IMR-90 (cell line): ENCODE measurements around the gene LIPI. TPM values are rescaled to one million over a fixed set of nuclear protein-coding genes. Genes with fewer than 3 reads are reported as not detected.

Source experiments
- ATAC-seq: fragments of 200-7000 bp; cut with Tn5 transposase; 2 replicates; pipeline ENCODE4 v1.9.1; 2020; ENCODE audit warnings: low read depth, mild to moderate bottlenecking, moderate library complexity
- BruUV-seq: library from RNA; stranded (reverse); fragments of 400-500 nt; replicated peaks from 2 replicates; lab custom pipeline; 2021; lab: Mats Ljungman, UMichigan
- CTCF ChIA-PET: fragments of 300-600 bp; formaldehyde crosslinking; extraction: SDS; loops from one replicate; lab custom pipeline; 2021; ENCODE audit warnings: antibody characterized with exemption; lab: Yijun Ruan, JAX
- POLR2A ChIA-PET: fragments of 300-600 bp; sonication (Branson Sonifier 250); formaldehyde crosslinking; loops from one replicate; lab custom pipeline; 2022; ENCODE audit warnings: antibody characterized with exemption; ENCODE audit not compliant: unreplicated experiment; lab: Charles Lee
- DNase-seq: peaks from one replicate; pipeline ENCODE4 v3.0.0; 2013
- H2AFZ ChIP-seq: replicated peaks from 2 replicates; pipeline ENCODE3; 2013; ENCODE audit warnings: low read length, mild to moderate bottlenecking; ENCODE audit not compliant: poor library complexity
- H2AK5ac ChIP-seq: 2 replicates; pipeline ENCODE4 v1.6.1; 2013; ENCODE audit warnings: low read depth, low read length, inconsistent platforms
- H2AK9ac ChIP-seq: replicated peaks from 2 replicates; pipeline ENCODE3; 2013; ENCODE audit warnings: mild to moderate bottlenecking, low read depth, low read length, moderate library complexity; ENCODE audit not compliant: poor library complexity
- H2BK120ac ChIP-seq: 2 replicates; pipeline ENCODE4 v1.6.1; 2013; ENCODE audit warnings: low read depth, low read length, inconsistent platforms
- H2BK15ac ChIP-seq: 3 replicates; pipeline ENCODE4 v1.6.1; 2013; ENCODE audit warnings: low read depth, low read length, inconsistent platforms
- H2BK20ac ChIP-seq: 2 replicates; pipeline ENCODE4 v1.6.1; 2013; ENCODE audit warnings: low read depth, mild to moderate bottlenecking, inconsistent platforms, low read length, moderate library complexity
- H2BK5ac ChIP-seq: 2 replicates; pipeline ENCODE4 v1.6.1; 2013; ENCODE audit warnings: mild to moderate bottlenecking, low read depth, low read length, inconsistent platforms; ENCODE audit not compliant: poor library complexity, severe bottlenecking
- H3K14ac ChIP-seq: replicated peaks from 2 replicates; pipeline ENCODE4 v1.6.1; 2013; ENCODE audit warnings: low read depth, low read length, inconsistent platforms
- H3K18ac ChIP-seq: 2 replicates; pipeline ENCODE4 v1.6.1; 2013; ENCODE audit warnings: low read depth, low read length, control low read depth
- H3K23ac ChIP-seq: 2 replicates; pipeline ENCODE4 v1.6.1; 2013; ENCODE audit warnings: low read depth, low read length, inconsistent platforms
- H3K27ac ChIP-seq: 2 replicates; pipeline ENCODE4 v1.5.1; 2013; ENCODE audit warnings: mild to moderate bottlenecking, control low read depth, low read length; ENCODE audit not compliant: insufficient read depth
- H3K27me3 ChIP-seq: 2 replicates; pipeline ENCODE4 v1.6.1; 2013; ENCODE audit warnings: low read length; ENCODE audit not compliant: control insufficient read depth, insufficient read depth
- H3K36me3 ChIP-seq: 2 replicates; pipeline ENCODE4 v1.6.1; 2013; ENCODE audit warnings: low read length, mixed read lengths; ENCODE audit not compliant: control insufficient read depth, insufficient read depth
- H3K4ac ChIP-seq: 2 replicates; pipeline ENCODE4 v1.6.1; 2013; ENCODE audit warnings: low read depth, low read length, inconsistent platforms
- H3K4me1 ChIP-seq: 2 replicates; pipeline ENCODE4 v1.6.1; 2013; ENCODE audit warnings: low read length, mixed read lengths; ENCODE audit not compliant: control insufficient read depth, insufficient read depth
- H3K4me2 ChIP-seq: 2 replicates; pipeline ENCODE4 v1.6.1; 2013; ENCODE audit warnings: low read depth, mild to moderate bottlenecking, control low read depth, low read length, moderate library complexity
- H3K4me3 ChIP-seq: 2 replicates; pipeline ENCODE4 v1.5.1; 2013; ENCODE audit warnings: low read depth, mild to moderate bottlenecking, control low read depth, low read length, moderate library complexity; ENCODE audit not compliant: insufficient read depth
- H3K56ac ChIP-seq: 2 replicates; pipeline ENCODE4 v1.6.1; 2013; ENCODE audit warnings: low read length, inconsistent platforms; ENCODE audit not compliant: insufficient read depth; ENCODE audit errors: extremely low read depth
- H3K79me1 ChIP-seq, 2 experiments: 2 replicates each; pipeline ENCODE4 v1.6.1; 2013; ENCODE audit warnings: low read length in 2 of 2, inconsistent platforms in 1 of 2, low read depth in 1 of 2
- H3K9ac ChIP-seq: 2 replicates; pipeline ENCODE4 v1.6.1; 2013; ENCODE audit warnings: low read depth, low read length, control low read depth
- H3K9me1 ChIP-seq: 2 replicates; pipeline ENCODE4 v1.6.1; 2013; ENCODE audit warnings: low read length, inconsistent platforms; ENCODE audit not compliant: insufficient read depth
- H3K9me3 ChIP-seq: 2 replicates; pipeline ENCODE4 v1.6.1; 2013; ENCODE audit warnings: low read length; ENCODE audit not compliant: control insufficient read depth, insufficient read depth
- H4K20me1 ChIP-seq: 2 replicates; pipeline ENCODE4 v1.6.1; 2013; ENCODE audit warnings: low read length, inconsistent platforms; ENCODE audit not compliant: insufficient read depth
- H4K5ac ChIP-seq: 2 replicates; pipeline ENCODE4 v1.6.1; 2013; ENCODE audit warnings: mild to moderate bottlenecking, low read depth, low read length, control low read depth
- H4K8ac ChIP-seq, 2 experiments: 2 replicates each; pipeline ENCODE4 v1.6.1; 2013; ENCODE audit warnings: low read depth in 2 of 2, low read length in 2 of 2, control low read depth in 1 of 2, inconsistent platforms in 1 of 2
- H4K91ac ChIP-seq: 2 replicates; pipeline ENCODE4 v1.6.1; 2013; ENCODE audit warnings: low read depth, low read length, inconsistent platforms; ENCODE audit not compliant: insufficient read depth
- BHLHE40 ChIP-seq: fragments of 150-350 bp; IDR thresholded peaks from 2 replicates; pipeline ENCODE4 v1.6.1; 2016; ENCODE audit warnings: mild to moderate bottlenecking, low read depth, low read length
- CEBPB ChIP-seq: IDR thresholded peaks from 2 replicates; pipeline ENCODE4 v1.6.1; 2012; ENCODE audit warnings: low read depth, low read length, improper control_type of control experiment
- CHD1 ChIP-seq: IDR thresholded peaks from 2 replicates; pipeline ENCODE4 v1.6.1; 2012; ENCODE audit warnings: low read depth, low read length, improper control_type of control experiment
- FOS ChIP-seq: fragments of 150-350 bp; IDR thresholded peaks from 2 replicates; pipeline ENCODE4 v1.6.1; 2016; ENCODE audit warnings: low read depth, low read length
- MAFK ChIP-seq: IDR thresholded peaks from 2 replicates; pipeline ENCODE4 v1.6.1; 2012; ENCODE audit warnings: low read depth, low read length, improper control_type of control experiment
- MAZ ChIP-seq: IDR thresholded peaks from 2 replicates; pipeline ENCODE4 v1.6.1; 2012; ENCODE audit warnings: low read depth, mild to moderate bottlenecking, low read length, improper control_type of control experiment, moderate library complexity, borderline replicate concordance
- MXI1 ChIP-seq: IDR thresholded peaks from 2 replicates; pipeline ENCODE4 v1.6.1; 2012; ENCODE audit warnings: low read depth, mild to moderate bottlenecking, low read length, moderate library complexity, borderline replicate concordance
- NFE2L2 ChIP-seq: fragments of 150-350 bp; IDR thresholded peaks from 2 replicates; pipeline ENCODE4 v1.6.1; 2016; ENCODE audit warnings: low read depth, mild to moderate bottlenecking, low read length
- POLR2A ChIP-seq: IDR thresholded peaks from 2 replicates; pipeline ENCODE4 v1.6.1; 2012; ENCODE audit warnings: mild to moderate bottlenecking, low read depth, low read length
- RAD21 ChIP-seq: IDR thresholded peaks from 2 replicates; pipeline ENCODE4 v1.6.1; 2012; ENCODE audit warnings: low read length, improper control_type of control experiment
- RCOR1 ChIP-seq: IDR thresholded peaks from 2 replicates; pipeline ENCODE4 v1.6.1; 2012; ENCODE audit warnings: mild to moderate bottlenecking, low read length, improper control_type of control experiment; ENCODE audit not compliant: insufficient replicate concordance
- RFX5 ChIP-seq: IDR thresholded peaks from 2 replicates; pipeline ENCODE4 v1.8.0; 2012; ENCODE audit warnings: low read depth, mild to moderate bottlenecking, low read length, moderate library complexity
- SMC3 ChIP-seq: fragments of 150-350 bp; IDR thresholded peaks from 2 replicates; pipeline ENCODE4 v1.6.1; 2016; ENCODE audit warnings: low read depth, mild to moderate bottlenecking, antibody characterized with exemption, low read length, moderate library complexity
- WGBS, 2 experiments: methylation state at CpG; one replicate each; pipeline versions ENCODE4 v1.1.5 to v1.1.7; 2013; ENCODE audit warnings: missing lambda C conversion rate in 2 of 2; ENCODE audit not compliant: insufficient read length in 1 of 2; ENCODE audit errors: extremely low coverage in 2 of 2; 5-methylcytosine and 5-hydroxymethylcytosine counted together
- dilution Hi-C: fragments of 300-500 bp; cut with HindIII; formaldehyde crosslinking; loops from one replicate; pipeline ENCODE4 v1.14.3; 2018; ENCODE audit warnings: low sequenced_read_pairs; ENCODE audit not compliant: unreplicated experiment
- in situ Hi-C: fragments of 300-500 bp; cut with MboI; formaldehyde crosslinking; loops from 3 replicates; pipeline ENCODE4 v1.14.3; 2019; ENCODE audit warnings: low sequenced_read_pairs, inconsistent platforms, mixed read lengths
- intact Hi-C: fragments of 100-400 bp; cut with micrococcal nuclease; formaldehyde crosslinking; loops from 2 replicates; pipeline ENCODE4 v1.10.0; 2022
- polyA plus RNA-seq, 3 experiments: library from polyadenylated mRNA; depleted of rRNA; stranded (reverse); fragments of >200 nt; gene quantifications; 2 replicates each; pipeline ENCODE4 v1.2.3, GENCODE V29; 2012; ENCODE audit warnings: low replicate concordance in 1 of 3
- total RNA-seq: library from RNA; depleted of rRNA; stranded (reverse); fragments of >200 nt; gene quantifications from 2 replicates; pipeline ENCODE4 v1.2.3, GENCODE V29; 2012
- TF ChIP-seq, protein P1 (sequence below): fragments of 150-350 bp; IDR thresholded peaks from 2 replicates; pipeline ENCODE4 v1.6.1; 2017; ENCODE audit warnings: mild to moderate bottlenecking, antibody characterized with exemption, low read length, low read depth
- TF ChIP-seq, protein P2 (sequence below): conservative IDR thresholded peaks from 2 replicates; pipeline ENCODE4 v1.5.1; 2012; ENCODE audit warnings: mild to moderate bottlenecking, low read depth, low read length, improper control_type of control experiment
- TF ChIP-seq, protein P3 (sequence below): fragments of 150-350 bp; IDR thresholded peaks from 2 replicates; pipeline ENCODE4 v1.6.1; 2016; ENCODE audit warnings: low read depth, mild to moderate bottlenecking, low read length, moderate library complexity, borderline replicate concordance

The LIPI gene
- total and polyA plus RNA-seq, 2 of the 4 experiments (the other 2 are of a cell fraction), result not detected

DNA sequence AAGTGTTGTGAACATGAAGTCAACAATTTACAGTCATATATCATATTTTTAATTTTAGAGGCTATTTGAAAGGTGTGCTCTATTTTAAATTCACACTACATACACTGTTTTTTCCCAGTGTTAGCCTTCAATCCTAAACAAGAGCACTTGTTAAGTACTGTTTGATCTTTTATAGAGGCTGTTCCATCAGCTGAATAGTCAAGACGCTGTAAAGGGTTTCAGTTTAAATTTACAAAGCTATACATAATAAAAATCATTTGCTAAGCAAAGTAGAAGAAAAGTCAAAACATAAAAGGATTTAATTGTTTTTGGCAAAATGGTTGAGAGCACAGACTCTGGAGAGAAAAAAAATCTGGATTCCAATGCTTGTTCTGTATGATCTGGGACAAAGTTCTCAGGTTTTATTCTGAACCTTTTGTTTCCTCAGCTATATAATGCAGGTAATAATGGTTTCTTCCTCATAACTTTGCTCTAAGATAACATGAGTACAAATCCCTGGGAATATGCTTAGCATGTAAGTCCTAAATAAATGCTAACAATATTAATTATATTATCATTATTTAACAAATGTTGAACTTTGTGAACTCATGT, 49.5 kb upstream of the LIPI start:
- Histone ChIP-seq H2BK20ac (no peak overlapping the region), H3K79me1 (no peaks in the 10 kb centered on the region), H3K4ac (no peak overlapping the region), H3K4me2 (no peak overlapping the region), H3K9me3 (no peaks in the 10 kb centered on the region), H2AFZ (no peak overlapping the region), H4K5ac (no peak overlapping the region), H3K14ac (no peak overlapping the region), H2AK5ac (no peak overlapping the region), H3K18ac (no peak overlapping the region), H2BK120ac (no peak overlapping the region), H3K9me1 (no peaks in the 10 kb centered on the region), H3K27ac (no peak overlapping the region), H3K27me3 (no peaks in the 10 kb centered on the region), H4K8ac (no peak overlapping the region), H2BK5ac (no peak overlapping the region), H4K91ac (no peak overlapping the region), H3K4me3 (no peak overlapping the region), H3K4me1 (no peaks in the 10 kb centered on the region), H3K23ac (no peak overlapping the region), H3K36me3 (no peaks in the 10 kb centered on the region), H4K20me1 (no peaks in the 10 kb centered on the region), H2AK9ac (no peak overlapping the region), H3K56ac (no peak overlapping the region), H2BK15ac (no peak overlapping the region), H3K9ac (no peak overlapping the region)
- in situ Hi-C loops, result no loop called here
- CTCF ChIA-PET, result interaction anchor here (1.0 to 1.6 kb wide), 2 partner anchors 14 to 17 kb away, joined by 3 to 4 read pairs; no protein-coding TSS in a partner anchor
- ATAC-seq (no peak), DNase-seq (no peak)
- WGBS, 2 experiments, result no CpG with 5 or more reads among the region's 1 CpG
- dilution Hi-C loops, result no loop called here
- POLR2A ChIA-PET, result no interaction called here
- intact Hi-C loops, result no loop called here
- no TSS peak for BruUV-seq
- TF ChIP-seq MXI1 (no peak), MAFK (no peak), NFE2L2 (no peak), CHD1 (no peak), RFX5 (no peak), MAZ (no peak), RAD21 (no peak), POLR2A (no peak), CEBPB (no peak), SMC3 (no peak), FOS (no peak), BHLHE40 (no peak), RCOR1 (no peak)
- TF ChIP-seq, protein P1, sequence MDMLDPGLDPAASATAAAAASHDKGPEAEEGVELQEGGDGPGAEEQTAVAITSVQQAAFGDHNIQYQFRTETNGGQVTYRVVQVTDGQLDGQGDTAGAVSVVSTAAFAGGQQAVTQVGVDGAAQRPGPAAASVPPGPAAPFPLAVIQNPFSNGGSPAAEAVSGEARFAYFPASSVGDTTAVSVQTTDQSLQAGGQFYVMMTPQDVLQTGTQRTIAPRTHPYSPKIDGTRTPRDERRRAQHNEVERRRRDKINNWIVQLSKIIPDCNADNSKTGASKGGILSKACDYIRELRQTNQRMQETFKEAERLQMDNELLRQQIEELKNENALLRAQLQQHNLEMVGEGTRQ, result no peak
- TF ChIP-seq, protein P2, sequence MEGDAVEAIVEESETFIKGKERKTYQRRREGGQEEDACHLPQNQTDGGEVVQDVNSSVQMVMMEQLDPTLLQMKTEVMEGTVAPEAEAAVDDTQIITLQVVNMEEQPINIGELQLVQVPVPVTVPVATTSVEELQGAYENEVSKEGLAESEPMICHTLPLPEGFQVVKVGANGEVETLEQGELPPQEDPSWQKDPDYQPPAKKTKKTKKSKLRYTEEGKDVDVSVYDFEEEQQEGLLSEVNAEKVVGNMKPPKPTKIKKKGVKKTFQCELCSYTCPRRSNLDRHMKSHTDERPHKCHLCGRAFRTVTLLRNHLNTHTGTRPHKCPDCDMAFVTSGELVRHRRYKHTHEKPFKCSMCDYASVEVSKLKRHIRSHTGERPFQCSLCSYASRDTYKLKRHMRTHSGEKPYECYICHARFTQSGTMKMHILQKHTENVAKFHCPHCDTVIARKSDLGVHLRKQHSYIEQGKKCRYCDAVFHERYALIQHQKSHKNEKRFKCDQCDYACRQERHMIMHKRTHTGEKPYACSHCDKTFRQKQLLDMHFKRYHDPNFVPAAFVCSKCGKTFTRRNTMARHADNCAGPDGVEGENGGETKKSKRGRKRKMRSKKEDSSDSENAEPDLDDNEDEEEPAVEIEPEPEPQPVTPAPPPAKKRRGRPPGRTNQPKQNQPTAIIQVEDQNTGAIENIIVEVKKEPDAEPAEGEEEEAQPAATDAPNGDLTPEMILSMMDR, result no peak
- TF ChIP-seq, protein P3, sequence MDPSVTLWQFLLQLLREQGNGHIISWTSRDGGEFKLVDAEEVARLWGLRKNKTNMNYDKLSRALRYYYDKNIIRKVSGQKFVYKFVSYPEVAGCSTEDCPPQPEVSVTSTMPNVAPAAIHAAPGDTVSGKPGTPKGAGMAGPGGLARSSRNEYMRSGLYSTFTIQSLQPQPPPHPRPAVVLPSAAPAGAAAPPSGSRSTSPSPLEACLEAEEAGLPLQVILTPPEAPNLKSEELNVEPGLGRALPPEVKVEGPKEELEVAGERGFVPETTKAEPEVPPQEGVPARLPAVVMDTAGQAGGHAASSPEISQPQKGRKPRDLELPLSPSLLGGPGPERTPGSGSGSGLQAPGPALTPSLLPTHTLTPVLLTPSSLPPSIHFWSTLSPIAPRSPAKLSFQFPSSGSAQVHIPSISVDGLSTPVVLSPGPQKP, result no peak
